Mesenteric fat pad (tissue), 1 donor: ENCODE data around the gene OR52D1. TPM values are rescaled to one million over a fixed set of nuclear protein-coding genes. Genes with fewer than 3 reads are reported as not detected.

Source experiments
- DNase-seq: peaks from one replicate; pipeline ENCODE4 v3.0.0-alpha.2; 2020; ENCODE audit warnings: low spot score
- long read RNA-seq: library from polyadenylated mRNA; unstranded; transcript quantifications from one replicate; pipeline ENCODE4 v2.0.0, GENCODE V29; 2020
- total RNA-seq: library from RNA; stranded (reverse); fragmentation: NEBNext Ultra II Directional; extraction: Animal tissue kit (Norgen Biotek cat#: 25700); gene quantifications from one replicate; pipeline ENCODE4 v1.2.1, GENCODE V29; 2021
- donor health status: DM: yes; HTN: yes; CAD: no.

OR52D1 gene
- total RNA-seq = not detected
- long read RNA-seq = 0 reads

DNA sequence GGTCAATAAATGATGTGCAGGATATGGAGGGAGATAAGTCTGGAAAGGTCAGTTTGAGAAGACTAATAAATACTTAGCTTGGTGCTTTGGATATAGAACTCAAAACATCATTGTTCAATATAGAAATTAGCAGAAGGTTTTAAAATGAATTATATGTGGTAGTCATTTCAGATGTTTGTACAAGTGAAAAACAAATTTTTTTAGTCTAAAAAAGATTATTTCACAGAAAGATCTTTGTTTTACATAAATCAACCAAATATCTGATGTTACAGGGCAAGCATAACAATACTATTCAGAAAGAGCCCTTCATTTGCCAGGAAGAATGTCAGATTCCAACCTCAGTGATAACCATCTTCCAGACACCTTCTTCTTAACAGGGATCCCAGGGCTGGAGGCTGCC lies at the start of gene OR52D1:
TSS of gene OR52D1 (plus strand) at position 301 of the 400 bp plus-strand sequence. CDS start at position 323, 22 bp downstream.
- no peak for DNase-seq

DNA sequence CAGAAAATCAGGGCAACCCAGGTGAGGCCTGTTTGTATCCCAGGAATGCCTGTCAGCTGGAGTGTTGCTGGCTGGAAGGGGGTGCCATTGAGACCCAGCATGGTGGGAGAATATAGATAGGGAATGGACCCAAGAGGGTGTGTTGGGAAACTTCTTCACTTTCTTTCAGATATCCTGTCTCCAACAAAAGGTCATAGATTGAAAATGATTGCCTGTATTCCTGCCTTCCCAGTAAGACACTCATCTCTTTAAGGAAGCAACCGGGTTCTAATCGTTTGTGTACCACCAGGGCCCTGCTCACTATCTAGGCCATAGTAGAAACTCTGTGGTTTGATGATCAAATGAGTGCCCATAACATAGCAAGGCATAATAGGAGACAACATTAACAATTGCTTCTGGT lies 47.1 kb upstream of the OR52D1 start, which contains the start of gene OR51I1:
TSS of gene OR51I1 (minus strand) at position 101 of the 400 bp plus-strand sequence. CDS start at position 101, 0 bp downstream.
- no peak for DNase-seq

DNA sequence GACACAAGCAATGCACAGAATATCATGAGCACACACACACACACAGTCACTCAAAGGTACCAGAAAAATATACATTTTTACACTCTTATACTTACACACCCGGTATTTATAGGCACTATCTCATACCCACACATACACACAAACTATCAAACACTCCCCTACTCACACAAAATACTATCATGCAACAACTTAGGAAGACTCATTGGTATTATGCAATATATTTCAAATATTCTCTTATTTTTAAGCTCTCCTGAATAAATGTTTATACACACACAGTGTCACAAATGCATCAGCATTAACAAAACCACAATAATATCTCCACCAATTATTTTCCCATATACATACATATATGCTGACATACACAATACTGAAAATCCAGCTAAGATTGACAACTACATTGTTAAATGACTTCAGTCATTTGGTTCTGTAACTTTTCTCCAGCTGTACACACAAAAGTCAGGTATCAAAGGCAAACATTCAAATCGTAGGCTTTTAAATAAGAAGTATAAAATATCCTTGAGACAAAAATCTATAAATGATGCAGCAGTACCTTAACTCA lies 44.6 kb upstream of the OR52D1 start:
- DNase-seq = no peak

DNA sequence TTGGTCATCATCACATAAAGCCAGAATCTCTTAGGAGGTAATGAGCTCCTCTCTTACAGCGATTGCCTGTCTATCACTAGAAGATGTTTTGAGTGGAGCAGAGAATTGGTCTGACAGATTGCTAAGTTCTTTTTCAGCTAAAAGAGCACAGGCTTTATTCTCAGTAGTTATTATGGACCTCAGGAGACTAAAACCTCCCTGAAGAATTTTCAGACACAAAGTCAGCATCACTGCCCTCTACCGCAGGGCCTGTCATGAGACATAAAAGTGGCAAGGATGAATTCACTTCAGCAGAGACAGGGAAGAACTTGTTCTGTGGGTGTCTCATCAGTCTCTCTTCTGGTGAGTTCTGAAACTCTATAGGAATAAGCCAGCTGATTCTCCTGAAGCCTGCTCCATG lies 39.5 kb upstream of the OR52D1 start, which contains the start of gene OR51I2:
TSS of gene OR51I2 (plus strand) at position 301 of the 400 bp plus-strand sequence. CDS start 4,166 bp downstream, outside the sequence.
- no peak for DNase-seq

DNA sequence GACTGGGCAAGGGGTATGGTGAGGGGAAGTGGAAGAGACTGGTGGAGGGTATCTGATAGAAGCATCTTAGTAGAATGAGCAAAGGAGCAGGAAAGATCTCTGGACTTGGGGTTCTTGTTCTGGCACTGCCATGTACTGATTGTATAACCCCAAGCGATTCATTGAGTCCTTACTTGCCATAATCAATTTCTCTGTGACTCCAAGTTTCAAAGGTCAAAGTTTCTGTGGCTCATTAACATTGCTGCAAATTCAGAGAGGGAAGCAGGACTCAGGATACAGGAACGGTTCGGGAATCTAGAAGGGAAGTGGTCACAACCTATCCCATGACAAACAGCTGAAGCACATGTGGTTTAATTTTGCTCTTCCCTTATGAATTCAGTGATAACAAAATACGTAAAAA lies 39.1 kb upstream of the OR52D1 start:
- no peak for DNase-seq

DNA sequence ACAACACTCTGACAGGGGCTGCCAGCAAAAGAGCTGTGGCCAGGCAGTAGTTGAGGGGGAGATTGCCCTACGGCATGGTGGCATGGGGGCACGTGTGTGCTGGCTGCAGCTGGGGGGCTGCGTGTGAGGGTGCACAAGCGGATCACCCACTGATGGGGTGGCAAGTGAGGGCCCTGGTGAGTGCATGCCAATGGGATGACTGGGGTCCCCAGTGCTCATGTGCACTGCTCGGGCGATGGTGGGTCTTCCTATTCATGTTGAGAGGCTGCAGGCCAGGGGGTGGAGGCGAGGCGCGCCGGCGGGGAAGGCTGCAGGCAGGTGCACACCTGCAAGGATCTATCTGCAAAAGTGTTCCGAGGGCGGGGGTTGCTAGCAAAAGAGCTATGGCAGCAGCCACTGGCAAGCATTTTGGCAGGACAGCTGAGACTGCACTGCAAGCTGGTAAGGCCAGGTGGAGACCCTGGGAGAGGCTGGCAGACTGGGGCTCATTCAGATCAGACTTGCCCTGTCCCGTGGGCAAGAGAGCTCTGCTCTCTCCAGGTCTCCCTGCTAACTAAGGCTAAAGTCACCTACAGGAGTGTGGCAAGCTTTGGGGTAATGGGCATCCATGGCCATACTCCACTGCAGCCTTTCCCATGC lies 27.4 kb upstream of the OR52D1 start:
- DNase-seq = no peak

DNA sequence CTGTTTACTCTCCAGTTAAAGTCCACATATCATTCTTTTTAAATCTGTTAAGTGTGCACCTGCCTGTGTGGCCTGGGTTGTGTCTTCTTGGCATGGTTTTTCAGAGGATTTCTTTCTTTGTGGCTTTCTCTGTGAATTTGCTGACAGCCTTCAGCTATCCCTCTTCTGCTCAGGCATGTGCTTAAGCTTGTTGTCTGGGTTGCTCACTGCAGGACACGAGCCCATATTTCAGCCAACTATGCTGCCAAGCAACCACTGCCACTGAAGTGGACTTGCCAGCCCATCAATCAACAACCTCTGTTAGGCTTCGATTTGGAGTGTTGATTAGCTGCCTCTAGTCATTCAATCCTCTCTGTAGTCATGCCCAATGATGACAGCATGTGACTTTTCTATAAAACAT lies 21.0 kb upstream of the OR52D1 start:
- no peak for DNase-seq

DNA sequence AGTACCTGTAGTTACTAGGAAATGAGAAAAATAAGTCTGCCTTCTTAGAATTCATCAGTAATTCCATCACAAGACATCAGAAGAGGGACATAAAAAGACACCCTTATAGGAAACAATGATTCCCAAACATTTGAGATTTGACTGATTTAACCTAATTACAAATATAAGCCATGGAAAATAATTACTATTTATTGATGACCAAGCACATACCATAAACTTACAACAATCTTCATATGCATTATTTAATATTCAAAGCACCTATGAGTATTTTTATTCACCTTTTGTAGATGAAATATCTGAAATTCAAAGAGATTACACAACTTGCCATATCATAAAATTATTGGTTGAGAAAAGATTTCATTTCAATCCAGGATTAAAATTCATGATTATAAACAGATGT lies 14.6 kb upstream of the OR52D1 start:
- no peak for DNase-seq

DNA sequence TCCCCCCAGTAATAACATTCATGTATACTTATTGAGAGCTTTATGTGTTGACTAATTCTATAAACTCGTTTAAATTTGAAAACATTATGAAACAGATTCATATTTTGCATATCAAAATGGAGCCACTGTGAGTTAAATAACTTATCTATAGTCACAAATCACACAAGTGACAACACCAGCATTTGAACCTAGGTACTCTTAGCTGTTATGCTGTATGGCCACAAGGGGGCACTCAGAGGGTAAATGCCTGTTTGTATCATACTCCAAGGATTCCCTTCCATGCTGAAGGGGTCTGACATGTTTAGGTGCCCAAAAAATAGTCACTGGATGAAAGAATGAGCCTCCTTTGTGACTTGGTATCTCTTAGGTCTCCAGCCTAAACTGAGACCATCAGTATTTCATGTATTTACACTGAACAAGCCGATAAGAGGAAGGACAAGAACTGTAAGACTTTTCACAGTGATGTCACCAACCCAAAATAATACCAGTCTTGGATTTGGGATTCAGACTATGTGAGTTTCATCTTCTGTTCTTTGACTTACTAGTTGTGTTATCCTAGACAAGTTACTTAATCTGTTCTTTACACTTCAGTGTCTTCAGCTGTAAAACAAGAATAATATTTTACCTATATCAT lies 12.2 kb upstream of the OR52D1 start:
- no peak for DNase-seq

DNA sequence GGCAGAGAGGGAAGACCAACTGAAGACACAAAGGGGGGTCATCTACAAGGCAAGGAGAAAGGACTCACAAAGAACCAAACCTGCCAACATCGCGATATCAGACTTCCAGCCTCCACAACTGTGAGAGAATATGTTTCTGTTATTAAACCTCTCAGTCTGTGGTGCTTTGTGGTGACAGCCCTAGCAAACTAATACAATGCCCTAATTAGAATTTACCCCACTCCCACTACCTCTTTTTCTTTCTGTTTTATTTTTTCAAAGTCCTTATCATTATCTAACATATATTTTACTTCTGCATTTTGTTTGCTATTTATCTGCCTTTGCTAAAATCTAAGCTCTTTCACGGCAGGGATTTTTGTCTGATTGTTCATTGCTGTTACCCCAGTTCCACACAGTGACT lies 2.5 kb upstream of the OR52D1 start:
- DNase-seq = no peak

DNA sequence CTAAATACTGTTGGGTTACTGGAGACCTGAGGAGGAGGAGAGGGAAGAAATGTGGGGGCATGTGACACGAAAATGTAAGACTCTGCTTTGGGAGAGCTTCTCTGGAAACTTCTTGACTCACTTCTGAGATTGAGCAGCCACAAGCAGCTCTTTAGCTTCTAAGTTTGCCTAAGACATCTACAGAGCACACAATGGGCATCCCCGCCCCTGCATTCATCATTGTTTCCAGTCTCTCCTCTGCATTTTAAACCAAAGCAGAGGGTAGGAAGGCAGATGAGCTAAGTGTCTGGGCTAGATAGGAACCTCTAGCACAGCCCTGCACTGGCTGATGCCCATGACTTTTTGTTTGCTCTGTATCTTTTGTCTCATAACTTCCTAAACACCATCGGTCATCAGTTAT lies 2.1 kb upstream of the OR52D1 start:
- DNase-seq = no peak

DNA sequence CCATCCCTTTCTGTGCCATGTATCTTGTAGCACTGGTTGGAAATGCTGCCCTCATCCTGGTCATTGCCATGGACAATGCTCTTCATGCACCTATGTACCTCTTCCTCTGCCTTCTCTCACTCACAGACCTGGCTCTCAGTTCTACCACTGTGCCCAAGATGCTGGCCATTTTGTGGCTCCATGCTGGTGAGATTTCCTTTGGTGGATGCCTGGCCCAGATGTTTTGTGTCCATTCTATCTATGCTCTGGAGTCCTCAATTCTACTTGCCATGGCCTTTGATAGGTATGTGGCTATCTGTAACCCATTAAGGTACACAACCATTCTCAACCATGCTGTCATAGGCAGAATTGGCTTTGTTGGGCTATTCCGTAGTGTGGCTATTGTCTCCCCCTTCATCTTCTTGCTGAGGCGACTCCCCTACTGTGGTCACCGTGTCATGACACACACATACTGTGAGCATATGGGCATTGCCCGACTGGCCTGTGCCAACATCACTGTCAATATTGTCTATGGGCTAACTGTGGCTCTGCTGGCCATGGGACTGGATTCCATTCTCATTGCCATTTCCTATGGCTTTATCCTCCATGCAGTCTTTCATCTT lies 414 bp downstream of the OR52D1 start:
- no peak for DNase-seq

DNA sequence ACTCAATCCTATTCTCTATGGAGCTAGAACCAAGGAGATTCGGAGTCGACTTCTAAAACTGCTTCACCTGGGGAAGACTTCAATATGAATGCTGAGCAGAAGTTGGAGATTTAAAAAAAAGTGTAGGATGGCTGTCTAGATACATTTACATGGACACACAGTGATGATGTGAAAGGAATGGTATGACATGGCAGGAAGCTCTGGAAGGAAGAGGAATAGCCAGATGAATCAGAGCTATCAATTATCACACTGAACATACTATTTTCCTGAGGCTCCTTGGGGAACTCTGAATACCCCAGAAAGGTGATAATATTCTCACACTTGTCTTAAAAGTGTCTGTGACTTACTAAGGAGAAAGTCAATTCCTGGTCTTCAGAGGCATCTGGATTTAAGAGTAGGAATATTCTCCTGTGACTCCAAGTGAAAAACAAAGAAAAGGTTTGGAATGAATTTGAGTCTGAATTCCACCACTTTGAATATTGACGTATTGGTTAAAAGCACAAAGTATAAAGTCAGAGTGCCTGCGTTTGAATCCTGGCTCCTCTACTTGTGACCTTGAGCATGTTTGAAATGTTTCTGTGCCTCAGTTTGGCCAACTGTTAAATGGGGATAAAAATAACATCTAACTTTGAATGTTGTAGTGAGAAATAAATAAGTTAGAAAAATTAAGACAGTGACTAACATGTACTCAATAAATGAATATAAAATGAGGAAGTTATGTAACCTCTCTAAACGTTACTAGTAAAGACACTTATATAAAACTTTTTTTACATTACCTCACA lies 1.3 kb downstream of the OR52D1 start:
- DNase-seq = no peak

DNA sequence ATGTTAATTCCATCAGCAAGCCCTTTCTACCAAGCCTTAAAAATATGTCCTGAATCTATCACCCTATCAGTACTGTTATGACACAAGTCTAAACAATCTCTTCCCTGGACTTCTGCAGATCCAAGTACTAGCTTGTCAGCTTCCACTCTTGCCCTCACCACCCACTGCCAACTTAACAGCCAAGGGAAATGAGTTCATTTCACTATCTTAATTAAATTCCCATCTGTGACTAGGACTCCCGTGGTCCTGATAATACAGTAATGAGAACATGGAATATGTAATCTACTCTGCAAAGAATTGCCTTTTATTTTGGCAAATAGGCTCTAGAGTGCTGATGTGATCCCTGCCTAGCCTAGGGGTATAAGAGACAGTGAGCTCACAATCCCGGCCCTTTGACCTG lies 11.2 kb downstream of the OR52D1 start:
- no peak for DNase-seq

DNA sequence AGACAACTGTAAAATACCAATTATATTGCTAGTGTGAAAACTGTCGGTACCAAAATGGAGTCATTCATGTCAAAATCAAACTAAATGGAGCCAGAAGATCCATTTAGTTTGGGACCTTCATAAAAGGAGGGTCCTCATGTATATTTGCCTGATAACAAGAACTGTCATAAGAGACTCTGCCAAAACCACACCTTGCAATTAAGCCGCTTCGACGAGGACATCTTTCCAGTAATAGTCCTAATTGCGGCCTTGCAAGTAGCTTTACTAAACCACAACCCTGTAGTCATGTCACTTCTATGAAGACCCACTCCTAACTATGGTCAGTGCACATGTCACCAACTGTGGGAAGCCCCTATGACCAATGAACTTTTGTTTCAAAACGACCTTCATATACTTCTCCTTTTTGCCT lies 11.9 kb downstream of the OR52D1 start:
- no peak for DNase-seq

DNA sequence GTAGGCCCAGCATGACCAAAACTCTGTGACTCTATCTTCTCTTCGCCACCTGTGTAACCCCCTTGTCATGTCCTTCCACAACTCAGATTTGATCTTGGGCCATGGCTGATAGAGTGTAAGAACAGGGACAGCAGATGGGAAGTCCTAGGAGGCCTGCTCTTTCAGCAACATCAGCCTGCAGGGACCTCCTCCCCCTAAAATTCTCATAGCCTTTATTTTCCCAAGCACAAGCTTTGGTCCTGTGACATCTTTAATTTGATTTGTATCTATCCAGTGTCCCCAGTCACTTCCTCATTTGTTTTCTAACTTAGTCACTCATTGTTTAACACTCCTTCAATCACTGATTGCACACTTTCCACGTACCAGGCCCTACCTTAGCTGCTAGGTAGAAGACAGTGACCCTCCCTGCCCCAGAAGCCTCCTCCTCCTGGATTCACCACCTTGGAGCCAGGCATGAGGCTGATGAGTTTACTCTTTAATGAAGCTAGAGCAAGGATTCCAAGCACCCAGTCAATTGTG lies 16.0 kb downstream of the OR52D1 start:
- DNase-seq = no peak

DNA sequence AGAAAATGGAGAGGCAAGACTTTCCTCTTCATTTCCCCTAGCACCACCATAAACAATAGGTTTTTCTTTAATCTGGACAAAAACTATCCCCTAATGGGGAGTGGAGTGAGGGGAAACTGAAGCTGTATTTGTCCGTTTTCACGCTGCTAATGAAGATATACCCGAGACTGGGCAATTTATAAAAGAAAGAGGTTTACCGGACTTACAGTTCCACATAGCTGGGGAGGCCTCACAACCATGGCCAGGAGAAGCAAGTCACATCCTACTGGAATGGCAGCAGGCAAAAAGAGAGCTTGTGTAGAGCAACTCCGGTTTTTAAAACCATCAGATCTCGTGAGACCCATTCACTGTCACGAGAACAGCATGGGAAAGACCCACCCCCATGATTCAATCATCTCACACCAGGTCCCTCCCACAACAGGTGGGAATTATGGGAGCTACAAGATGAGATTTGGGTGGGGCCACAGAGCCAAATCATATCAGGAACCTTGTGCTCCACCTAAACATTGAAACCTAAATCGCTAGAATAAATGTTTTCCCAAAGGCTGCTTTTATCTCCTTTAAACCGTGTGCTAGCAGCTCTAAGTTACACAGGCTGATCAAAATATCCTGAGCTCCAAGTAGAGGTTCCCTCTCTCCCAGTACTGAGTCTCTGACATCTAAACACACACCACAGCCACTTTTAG lies 17.0 kb downstream of the OR52D1 start:
- no peak for DNase-seq

DNA sequence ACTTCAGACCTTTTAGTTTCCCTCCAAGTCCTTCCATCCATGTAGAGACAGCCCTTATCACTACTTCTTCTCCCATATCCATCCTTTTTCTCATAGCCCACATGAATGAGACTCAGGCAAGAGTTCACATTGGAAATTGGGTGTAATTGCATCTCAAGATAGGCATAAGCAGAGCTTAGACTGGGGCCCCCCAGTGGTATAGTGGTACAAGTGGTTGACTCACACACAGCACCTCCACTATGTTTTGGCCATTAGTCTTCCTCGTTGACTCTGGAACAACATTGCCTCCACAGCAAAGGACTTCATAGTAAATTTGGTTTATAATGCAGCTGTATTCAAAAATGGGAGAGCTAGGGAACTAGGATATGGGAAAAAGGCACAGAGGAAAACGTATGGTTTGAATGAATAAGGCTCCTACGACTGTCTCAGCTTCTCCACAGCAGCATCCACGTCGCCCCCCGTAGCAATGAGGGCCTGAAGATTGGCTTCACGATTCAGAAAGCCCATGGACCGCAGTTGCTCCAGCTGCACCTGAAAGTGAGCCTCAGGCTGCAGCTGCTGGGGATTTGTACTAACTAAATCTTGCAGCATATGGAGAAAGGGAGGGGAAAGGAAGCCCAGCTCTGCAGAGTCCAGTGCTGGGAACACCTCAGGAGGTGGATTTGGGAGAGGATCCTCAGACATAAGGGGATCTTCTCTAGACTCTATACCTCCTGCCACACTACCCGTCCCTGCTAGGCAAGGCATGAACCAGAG lies 18.9 kb downstream of the OR52D1 start:
- DNase-seq = no peak

DNA sequence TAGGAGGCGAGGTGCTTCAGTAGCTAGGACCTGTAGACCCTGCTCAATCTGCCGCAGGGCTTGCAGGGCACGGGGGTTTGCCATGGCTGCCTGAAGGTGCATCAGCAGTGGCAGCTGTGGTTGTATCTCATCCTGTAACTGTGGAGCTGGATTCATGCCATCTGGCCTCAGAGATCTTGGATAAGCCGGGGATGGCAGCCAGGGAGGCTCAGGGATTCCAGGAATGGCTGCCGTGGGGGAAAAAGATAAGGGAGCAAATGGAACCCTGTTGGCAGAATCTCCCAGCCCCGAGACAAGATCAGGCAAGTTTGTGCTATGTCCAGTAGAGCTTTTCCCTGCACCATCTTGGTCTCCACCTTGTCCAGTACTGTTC lies 19.4 kb downstream of the OR52D1 start:
- DNase-seq = no peak

DNA sequence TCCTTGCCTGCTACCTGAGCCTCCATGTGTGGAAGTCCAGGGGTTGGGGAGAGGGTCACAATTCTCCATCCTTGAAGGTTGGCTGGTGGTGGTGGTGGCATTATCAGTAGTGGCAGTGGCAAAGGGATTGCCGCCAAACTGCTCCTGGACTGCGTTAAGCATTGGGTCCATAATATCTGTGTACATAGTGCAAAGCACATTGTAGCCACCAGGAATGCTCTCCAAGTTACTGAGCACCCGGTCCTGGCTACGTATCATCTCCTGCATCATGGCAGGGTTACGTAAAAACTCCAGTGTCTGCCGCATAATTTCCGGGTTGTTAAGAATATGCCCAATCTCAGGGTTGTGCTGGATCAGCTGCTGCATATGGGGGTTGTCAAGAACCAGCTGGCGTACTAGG lies 20.1 kb downstream of the OR52D1 start:
- DNase-seq = no peak
